Gastrocnemius medialis (tissue), 4 donors: ENCODE measurements around the gene CCDC192.

ENCODE experiments used
- POLR2A ChIP-seq, 2 donors: fragments of 450-650 bp; IDR thresholded peaks; one replicate each; pipeline ENCODE4 v1.6.1; 2017; ENCODE audit warnings: antibody characterized with exemption in 2 of 2, mild to moderate bottlenecking in 2 of 2, moderate library complexity in 2 of 2
- TF ChIP-seq, protein P1 (sequence below), 5 experiments: fragments of 450-650 bp in 3 of 5; fragments of 200-600 bp in 2 of 5; sonication (generic) in 2 of 5; IDR thresholded peaks in 4 of 5; conservative IDR thresholded peaks in 1 of 5; 1 replicate in 4 of 5; 2 replicates in 1 of 5; pipeline ENCODE4 v1.5.1; 2016 to 2019; ENCODE audit warnings: antibody characterized with exemption in 5 of 5, mild to moderate bottlenecking in 3 of 5, moderate library complexity in 3 of 5

GRCh38 chr5:127951791-127952190 lies 248.6 kb downstream of the CCDC192 start:
- TF ChIP-seq, protein P1, sequence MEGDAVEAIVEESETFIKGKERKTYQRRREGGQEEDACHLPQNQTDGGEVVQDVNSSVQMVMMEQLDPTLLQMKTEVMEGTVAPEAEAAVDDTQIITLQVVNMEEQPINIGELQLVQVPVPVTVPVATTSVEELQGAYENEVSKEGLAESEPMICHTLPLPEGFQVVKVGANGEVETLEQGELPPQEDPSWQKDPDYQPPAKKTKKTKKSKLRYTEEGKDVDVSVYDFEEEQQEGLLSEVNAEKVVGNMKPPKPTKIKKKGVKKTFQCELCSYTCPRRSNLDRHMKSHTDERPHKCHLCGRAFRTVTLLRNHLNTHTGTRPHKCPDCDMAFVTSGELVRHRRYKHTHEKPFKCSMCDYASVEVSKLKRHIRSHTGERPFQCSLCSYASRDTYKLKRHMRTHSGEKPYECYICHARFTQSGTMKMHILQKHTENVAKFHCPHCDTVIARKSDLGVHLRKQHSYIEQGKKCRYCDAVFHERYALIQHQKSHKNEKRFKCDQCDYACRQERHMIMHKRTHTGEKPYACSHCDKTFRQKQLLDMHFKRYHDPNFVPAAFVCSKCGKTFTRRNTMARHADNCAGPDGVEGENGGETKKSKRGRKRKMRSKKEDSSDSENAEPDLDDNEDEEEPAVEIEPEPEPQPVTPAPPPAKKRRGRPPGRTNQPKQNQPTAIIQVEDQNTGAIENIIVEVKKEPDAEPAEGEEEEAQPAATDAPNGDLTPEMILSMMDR (IDR thresholded peaks at IDR 0.05 in 4 of 5, conservative IDR thresholded peaks at IDR 0.05 in 1 of 5), result no peak
- no peak for TF ChIP-seq POLR2A (IDR thresholded peaks at IDR 0.05)
